HG03280 (cell line): ENCODE results near the gene TMEM123.

Experiments
- ATAC-seq: cut with Tn5 transposase; IDR thresholded peaks from one replicate; pipeline ENCODE4 v1.9.1; 2021; ENCODE audit warnings: mild to moderate bottlenecking, moderate library complexity; ENCODE audit not compliant: unreplicated experiment

TMEM123 gene

DNA sequence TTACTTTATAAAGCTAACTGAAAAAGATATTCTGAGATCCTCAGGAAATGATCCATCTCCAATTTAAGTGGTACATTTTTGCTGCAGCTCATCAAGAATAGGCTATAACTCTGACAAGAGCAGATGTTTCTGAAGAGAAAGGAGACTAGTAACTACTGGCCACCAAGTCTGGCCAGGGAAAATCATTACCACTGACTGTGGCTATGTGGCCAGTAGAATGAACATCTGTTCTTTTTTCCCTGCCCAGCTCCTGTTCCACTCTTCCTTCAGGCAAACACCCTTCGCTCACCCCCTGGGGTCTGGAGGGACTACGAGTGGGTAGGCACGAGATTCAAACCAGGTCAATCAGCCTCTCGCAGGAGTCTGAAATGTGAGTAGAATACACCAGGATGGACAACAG is 23.9 kb downstream of the TMEM123 start:
- no peak for ATAC-seq

DNA sequence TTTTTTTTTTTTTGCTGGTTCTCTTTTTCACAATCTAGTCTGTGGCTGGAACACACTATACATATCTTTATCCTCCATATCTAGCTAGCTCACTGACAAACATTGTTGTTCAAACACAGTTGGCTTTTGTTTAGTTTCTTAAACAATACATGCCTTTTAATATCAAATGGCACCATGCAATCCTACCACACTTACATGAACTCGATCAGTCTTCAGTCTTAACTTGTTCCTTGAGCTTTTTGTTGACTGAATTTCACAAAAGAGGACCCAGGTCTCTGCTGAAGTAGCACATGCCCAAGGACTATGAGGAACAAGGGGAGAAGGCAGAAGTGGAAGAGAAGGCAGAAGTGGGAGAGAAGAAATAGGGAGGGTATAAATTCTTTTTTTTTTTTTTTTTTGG is 25.5 kb downstream of the TMEM123 start:
- ATAC-seq, result no peak

DNA sequence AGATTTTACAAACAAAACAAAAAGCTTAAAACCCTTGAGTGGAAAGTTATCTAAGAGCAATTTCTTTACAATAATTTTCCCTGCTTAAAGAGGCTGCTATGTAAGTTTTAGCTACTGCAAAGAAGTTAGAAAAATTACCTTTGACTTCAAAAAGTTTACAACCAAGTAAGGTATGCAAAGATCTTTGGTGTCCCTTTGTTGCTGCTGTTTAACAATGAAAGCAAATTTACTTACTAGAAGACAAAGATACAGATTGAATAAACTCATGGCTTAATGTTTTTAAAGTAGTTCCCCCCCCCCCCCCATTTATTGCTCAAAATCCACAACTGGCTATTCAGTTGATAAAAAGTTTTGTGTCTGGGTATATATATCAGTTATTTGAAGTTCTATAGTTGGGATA is 26.0 kb downstream of the TMEM123 start:
- ATAC-seq, result no peak

DNA sequence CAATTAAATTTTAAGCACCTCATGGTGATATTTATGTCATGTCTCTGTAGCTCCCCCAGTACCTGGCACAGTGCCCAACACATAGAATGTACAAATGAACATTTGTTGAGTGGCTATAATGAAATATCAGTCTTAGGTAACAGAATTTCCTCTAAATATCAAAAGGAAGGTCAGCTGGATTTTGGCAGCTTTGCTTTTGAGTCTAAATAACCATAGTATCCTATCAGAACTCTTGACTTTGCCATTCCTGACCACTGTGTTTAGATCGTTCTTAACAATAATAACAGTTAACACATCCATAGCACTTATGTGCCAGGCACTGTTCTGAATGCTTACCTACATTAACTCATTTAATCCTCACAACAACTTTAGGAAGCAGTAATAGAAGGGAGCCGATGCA is 26.6 kb downstream of the TMEM123 start:
- ATAC-seq, result no peak

DNA sequence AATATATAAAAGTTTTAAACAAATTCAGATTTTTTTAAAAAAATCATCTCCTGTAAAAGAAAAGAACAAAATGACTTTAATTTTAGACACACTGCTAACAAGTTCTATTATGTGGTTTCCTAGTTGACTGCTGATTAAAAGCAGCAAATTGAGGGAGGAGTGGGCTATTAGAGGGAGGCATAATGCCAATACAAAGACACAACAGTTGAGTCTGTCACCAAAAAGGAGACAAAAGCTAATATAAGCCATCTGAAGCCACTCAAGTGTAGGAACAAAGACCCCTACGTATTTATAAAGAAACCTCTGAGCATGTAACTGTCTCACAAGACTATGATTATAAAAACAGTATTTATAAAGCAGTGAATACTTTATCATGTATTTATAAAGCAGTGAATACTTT is 28.6 kb downstream of the TMEM123 start:
- ATAC-seq, result no peak

DNA sequence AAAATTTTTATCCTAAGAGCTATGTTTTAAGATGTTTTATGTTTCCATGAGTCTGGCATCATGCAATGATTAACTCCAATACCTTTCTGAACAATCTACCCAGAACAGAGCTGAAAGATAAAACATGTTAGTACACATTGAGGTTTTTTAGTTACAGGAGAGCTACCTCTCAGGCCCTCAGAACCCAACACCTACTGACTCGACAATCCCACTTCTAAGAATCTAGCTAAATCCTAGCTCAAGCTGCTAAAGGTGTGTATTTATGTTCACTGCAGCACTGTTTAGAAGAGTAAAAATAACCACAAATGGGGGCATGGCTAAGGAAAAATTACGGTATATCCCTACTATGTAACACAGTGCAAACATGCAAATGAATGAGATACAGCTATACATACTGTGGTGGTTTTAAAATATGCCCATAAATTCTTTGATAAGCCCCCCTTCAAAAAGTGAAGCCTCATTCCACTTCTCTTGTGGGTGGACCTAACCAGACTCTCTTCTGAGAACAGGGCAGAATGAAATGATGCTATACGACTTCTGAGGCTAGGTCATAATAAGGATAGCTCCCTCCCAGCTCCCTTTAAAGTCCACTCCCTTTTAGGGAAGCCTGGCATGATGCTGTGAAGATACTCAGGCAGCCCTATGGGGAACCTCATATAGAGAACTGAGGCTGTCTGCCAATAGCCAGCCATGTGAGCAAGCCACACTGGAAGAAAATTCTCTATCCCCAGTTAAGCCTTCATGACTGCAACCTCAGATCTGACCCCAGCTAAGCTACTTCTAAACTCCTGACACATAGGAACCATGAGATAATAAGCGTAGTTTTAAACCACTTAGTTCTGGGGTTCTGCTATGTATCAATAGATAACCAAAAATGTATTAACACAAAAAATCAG is 29.5 kb downstream of the TMEM123 start:
- ATAC-seq, result no peak

DNA sequence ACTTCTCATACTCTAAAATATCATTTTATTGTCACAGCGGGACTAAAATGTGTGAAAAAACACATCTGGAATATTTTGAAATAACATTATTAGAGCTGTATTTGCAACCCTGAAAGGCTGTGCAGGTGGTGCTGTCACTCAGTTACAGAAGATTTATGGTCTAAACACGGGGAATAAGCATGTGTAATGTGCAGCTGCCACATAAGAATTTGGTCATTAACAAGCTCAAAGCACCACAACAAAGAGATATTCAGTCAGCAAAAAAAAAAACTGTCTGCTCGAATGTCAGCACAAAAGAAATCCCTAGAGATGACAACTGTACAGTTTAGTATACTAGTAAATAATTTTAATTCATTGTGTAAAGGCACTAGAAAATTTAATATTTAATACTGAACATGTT is 31.3 kb downstream of the TMEM123 start:
- ATAC-seq, result no peak

DNA sequence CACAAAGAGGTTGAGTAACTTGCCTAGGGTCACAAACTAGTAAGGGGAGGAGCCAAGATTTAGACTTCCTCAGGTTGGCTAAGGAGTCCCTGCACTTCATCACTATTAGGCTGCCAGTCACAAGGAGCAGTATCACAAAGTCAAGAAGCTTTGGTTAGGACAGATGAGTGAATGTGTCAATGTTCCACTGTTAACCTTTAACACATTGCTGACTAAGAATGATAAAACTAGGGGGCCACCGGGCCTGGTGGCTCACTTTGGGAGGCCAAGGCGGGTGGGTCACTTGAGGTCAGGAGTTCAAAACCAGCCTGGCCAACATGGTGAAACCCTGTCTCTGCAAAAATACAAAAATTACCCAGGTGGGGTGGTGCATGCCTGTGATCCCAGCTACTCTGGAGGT is 32.0 kb downstream of the TMEM123 start:
- ATAC-seq, result peak; percentile 54

DNA sequence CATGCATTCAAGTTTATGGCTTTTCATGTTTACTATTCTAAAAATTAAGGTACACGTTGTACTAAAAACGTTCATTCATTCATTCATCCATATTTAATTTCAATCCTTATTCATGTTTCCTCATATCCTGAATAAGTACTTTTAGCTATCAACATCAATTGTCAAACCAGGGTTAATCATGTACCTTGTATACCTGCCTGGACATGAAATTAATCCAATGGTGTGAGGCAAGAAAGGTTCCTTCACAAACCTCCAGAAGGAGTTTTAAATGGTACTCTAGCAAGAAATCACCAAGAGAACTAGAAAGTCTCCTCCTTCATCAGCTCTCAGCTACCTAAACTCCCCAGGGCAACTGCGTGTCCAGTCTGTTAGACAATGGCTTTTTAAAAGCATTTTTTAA is 33.4 kb downstream of the TMEM123 start:
- no peak for ATAC-seq

DNA sequence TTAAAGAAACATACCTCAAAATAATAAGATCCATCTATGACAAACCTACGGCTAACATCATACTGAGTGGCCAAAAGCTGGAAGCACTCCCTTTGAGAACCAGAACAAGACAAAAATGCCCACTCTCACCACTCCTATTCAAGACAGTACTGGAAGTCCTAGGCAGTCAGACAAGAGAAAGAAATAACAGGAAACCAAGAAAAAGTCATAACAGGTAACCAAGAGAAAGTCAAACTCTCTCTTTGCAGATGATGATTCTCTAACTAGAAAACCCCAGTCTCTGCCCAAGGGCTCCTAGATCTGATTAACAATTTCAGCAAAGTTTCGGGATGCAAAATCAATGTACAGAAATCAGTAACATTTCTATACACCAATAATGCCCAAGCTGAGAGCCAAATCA is 35.6 kb downstream of the TMEM123 start:
- no peak for ATAC-seq

DNA sequence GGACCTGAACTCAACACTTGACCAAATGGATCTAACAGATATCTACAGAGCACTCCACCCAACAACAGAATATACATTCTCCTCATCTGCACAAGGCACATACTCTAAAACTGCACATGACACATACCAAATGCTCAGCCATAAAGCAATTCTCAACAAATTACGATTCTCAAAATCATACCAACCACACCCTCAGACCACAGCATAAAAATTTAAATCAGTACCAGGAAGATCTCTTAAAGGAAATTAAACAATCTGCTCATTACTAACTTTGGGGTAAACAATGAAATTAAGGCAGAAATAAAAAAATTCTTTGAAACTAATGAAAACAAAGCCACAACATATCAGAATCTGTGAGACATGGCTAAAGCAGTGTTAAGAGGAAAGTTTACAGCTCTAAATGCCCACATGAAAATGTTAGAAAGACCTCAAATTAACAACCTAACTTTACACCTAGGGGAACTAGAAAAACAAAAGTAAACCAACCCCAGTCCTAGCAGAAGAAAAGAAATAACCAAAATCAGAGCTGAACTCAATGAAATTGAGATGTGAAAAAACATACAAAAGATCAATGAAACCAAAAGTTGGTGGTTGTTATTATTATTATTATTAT is 37.2 kb downstream of the TMEM123 start:
- no peak for ATAC-seq

DNA sequence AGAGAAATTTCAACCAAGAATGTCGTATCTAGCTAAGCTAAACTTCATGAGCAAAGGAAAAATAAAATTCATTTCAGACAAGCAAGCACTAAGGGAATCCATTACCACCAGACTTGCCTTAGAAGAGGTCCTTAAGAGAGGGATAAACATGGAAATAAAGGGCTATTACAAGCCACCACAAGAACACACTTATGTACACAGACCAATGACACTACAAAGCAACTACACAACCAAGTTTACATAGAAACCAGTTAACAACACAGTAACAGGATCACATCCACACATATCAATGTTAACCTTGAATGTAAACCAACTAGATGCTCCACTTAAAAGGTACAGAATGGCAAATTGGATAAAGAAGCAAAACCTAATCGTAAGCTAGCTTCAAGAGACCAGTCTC is 38.0 kb downstream of the TMEM123 start:
- no peak for ATAC-seq

DNA sequence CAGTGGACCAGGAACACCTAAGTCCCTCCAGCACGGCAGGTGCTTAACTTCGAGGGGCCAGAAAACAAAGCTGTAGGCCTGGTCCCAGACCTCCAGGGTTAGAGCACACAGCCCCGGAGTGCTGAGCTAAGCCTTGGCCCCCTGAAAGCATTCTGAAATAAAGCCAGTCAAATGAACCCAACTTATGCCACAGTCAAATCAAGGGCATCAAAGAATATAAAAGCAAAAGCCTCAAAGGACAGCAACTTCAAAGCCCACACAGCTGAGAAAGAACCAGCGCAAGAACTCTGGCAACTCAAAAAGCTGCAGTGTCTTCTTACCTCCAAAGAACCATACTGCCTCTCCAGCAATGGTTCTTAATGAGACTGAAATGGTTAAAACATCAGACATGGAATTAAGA is 39.1 kb downstream of the TMEM123 start:
- no peak for ATAC-seq

DNA sequence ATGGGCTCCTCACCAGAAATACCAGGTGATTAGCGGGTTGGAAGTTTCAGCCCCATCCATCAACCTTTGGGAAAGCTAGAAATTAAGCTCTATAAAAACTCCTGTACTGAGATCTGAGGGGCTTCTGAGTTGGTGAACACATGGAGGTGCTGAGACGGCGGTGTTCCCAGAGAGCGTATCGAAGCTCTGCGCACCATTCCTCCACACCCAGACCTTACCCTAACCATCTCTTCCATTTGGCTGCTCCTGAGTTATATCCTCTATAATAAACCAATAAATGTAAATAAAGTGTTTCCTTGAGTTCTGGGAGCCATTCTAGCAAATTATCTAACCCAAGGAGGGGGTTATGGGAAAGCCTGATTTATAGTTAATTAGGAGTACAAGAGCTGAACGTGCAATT is 41.4 kb downstream of the TMEM123 start:
- no peak for ATAC-seq

DNA sequence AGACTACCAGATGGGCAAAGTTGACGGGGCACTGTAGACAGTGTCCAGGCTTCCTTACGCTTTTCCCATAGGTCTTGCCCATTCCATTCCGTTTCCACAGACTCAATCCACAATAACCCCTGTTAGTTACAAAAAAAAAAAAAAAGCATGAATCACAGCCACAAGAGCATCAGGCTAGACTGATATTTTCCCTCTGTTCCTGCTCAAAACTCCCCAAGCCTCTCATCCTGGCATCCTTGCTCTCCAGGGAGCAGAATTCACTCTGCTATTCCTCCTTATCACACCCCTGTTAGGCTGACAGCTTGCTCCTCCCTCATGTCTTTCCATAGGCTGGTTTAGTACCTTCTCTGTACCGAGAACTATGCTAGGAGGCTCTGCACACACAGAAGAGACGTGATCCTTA is 42.2 kb downstream of the TMEM123 start:
- no peak for ATAC-seq

DNA sequence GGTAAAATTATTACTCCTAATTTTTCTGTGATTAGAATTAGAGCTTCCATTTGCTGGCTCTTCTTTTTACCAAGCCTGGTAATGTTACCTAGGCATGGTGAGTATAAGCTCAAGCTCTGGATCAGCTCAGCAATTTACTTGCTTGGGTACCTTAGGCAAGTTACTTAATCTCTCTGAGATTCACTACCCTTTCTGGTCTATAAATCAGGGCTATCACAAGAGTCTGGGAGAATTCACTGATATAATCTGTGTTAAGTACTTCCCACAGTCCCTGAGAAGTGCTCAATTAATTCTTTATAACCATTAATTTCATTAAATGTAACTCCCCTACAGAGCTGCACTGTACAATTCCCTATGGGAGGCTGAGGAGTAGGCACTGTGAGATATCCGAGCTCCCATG is 44.2 kb downstream of the TMEM123 start:
- no peak for ATAC-seq

DNA sequence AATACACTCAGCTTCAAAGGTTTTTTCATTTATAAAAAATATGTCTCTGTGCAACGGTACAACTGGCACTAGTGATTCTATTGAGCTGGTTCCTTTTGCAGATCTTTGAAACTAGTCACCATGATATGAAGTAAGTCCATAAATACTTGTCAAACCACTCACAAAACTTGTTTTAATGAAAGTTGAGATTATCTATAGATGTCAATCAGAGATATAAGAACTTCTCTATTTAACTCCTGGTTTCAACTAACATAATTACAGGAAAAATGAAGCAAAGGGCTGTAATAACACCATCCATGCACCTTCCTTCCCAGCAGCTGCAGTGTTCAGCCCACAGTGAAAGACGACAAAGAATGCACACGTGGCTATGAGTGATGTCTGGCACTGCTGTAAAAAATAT is 44.7 kb downstream of the TMEM123 start:
- no peak for ATAC-seq

DNA sequence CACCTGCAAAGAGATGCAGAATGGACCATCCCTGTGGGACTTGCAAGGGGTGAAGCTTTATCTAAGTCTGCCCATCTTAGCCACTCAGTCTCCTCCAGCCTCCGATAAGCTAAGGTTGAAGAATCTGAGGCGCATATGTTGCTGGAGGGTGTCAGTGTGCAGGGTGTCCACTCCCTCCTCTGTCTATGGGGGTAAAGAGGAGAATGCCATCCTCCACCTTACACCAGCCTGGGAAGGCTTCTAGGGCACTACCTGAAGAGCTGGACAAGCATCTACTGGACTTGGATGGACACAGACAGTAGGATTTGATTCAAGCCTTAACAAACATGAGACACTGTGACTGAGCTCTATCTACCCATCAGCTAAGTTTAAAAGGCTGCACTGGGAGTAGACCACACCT is 46.5 kb downstream of the TMEM123 start:
- ATAC-seq, result no peak

DNA sequence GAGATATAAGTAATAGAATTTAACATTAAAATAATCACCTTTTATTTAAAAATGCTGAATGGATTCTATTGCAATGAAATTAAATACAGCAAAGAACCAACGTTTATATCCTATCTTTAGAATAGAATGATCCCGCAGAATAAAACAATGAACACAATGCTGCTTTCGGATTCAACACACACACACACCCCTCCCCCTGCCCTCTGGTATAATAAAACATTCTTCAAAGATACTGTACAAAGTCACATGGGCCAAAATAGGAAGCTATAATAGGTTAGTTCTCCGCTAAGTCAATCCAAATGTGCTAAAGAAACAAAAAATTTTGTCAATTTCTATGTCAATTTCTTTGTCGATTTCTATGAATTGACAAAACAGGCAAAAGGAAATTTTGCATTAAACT is 47.1 kb downstream of the TMEM123 start:
- no peak for ATAC-seq

DNA sequence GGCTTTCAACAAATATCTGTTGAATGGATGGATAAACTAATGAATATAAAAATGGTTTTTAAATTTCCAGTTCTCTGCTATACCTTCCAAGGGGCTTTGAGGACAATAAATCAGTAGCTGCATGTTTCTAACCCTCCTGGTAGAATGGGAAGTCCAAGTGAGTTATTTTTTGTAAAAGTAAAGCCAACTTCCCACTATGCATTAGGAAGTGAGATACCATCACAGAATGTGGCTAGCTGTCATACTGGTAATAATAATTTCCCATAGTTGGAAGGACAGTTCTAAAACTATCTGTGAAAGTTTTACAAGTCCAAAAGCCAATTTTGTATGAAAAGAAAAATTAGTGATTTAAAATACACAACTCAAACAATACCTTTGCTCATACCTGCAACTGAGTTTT is 50.0 kb downstream of the TMEM123 start:
- ATAC-seq, result no peak

DNA sequence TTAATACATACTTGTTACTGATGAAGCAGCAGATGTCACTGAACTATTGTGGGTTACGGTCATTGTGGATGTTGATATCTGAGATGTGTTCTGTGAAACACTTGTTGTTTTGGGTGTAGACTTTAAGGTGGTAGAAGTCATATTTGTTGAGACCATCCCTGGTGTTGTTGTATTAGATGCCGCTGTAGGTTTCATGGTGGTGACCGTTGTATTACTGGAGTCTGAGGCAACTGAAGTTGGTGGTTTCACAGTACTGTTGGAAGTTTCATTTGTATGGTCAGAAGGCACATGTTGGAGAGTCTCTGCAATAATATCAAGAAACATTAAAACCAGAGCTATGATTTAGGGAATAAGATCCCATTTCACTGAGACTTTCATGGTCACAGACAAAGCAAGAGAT is 50.7 kb downstream of the TMEM123 start:
- ATAC-seq, result no peak

DNA sequence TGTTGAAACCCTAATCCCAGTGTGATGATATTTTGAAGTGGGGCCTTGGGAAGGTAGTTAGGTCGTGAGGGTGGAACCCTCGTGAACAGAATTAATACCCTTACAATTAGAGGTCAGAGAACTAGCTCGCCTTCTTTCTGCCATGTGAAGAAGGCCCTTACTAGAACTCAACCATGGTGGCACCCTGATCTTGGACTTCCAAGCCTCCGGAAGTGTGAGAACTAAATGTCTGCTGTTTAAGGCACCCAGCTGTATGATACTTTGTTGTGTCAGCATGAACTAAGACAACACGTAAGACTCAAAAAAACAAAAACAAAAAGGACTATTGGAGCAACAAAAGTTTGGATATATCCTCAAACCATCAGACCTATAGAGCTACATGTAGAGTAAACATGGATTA is 52.0 kb downstream of the TMEM123 start:
- ATAC-seq, result no peak

DNA sequence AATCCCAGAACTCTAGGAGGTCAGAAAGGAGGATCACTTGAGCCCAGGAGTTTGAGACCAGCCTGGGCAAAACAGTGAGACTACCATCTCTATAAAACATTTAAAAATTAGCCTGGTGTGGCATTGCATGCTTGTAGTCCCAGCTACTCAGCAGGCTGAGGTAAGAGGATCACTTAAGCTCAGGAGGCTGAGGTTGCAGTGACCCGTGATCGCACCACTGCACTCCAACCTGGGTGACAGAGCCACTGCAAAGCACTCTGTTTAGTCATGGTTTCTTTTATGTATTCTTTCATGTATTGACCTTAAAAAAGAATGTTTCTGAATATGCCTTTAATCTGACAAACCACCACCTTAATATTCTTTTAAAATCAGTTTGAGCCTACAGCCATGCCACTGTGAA is 53.4 kb downstream of the TMEM123 start:
- no peak for ATAC-seq
